ENCODE measurements around the gene ADARB1. TPM values are rescaled to one million over a fixed set of nuclear protein-coding genes. Genes with fewer than 3 reads are reported as not detected.

ADARB1 gene
- total and polyA plus RNA-seq, 2 donors (not counting 1 experiment from before 2014, with no cell fraction given) = 17.1 to 33.3 TPM

- TF ChIP-seq EZH2 (IDR thresholded peaks at IDR 0.05; ENCODE audit: borderline replicate concordance, insufficient read depth, low read depth, low read length, poor library complexity, severe bottlenecking) = no peak
- TF ChIP-seq, protein P1, sequence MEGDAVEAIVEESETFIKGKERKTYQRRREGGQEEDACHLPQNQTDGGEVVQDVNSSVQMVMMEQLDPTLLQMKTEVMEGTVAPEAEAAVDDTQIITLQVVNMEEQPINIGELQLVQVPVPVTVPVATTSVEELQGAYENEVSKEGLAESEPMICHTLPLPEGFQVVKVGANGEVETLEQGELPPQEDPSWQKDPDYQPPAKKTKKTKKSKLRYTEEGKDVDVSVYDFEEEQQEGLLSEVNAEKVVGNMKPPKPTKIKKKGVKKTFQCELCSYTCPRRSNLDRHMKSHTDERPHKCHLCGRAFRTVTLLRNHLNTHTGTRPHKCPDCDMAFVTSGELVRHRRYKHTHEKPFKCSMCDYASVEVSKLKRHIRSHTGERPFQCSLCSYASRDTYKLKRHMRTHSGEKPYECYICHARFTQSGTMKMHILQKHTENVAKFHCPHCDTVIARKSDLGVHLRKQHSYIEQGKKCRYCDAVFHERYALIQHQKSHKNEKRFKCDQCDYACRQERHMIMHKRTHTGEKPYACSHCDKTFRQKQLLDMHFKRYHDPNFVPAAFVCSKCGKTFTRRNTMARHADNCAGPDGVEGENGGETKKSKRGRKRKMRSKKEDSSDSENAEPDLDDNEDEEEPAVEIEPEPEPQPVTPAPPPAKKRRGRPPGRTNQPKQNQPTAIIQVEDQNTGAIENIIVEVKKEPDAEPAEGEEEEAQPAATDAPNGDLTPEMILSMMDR (IDR thresholded peaks at IDR 0.05) = no peak
- ChIA-PET POLR2A (no interaction called here), CTCF (no interaction called here)
- Histone ChIP-seq H3K27me3 (replicated peaks in 1 of 4; ENCODE audit: control extremely low read depth in 1 of 4, control insufficient read depth in 3 of 4, insufficient read depth in 4 of 4, low read length in 3 of 4) (no peaks in the 10 kb centered on the region), H3K36me3 (replicated peaks in 1 of 2; ENCODE audit: control extremely low read depth in 1 of 2, control insufficient read depth in 1 of 2, extremely low read depth in 1 of 2, insufficient read depth in 2 of 2, low read length in 1 of 2) (no peaks in the 10 kb centered on the region), H3K9ac (ENCODE audit: low read length) (no peak overlapping the region), H3K4me2 (replicated peaks; ENCODE audit: low read depth, low read length, poor library complexity, severe bottlenecking) (no peak overlapping the region), H3K4me1 (ENCODE audit: control insufficient read depth in 2 of 2, insufficient read depth in 2 of 2, low read length in 2 of 2) (peaks cover 24 to 26% of the 10 kb centered on the region in 2 donors), H4K20me1 (ENCODE audit: control insufficient read depth, insufficient read depth, low read length, poor library complexity, severe bottlenecking) (peaks cover 20% of the 10 kb centered on the region), H3K79me2 (ENCODE audit: control insufficient read depth, insufficient read depth, low read length) (peaks cover 23% of the 10 kb centered on the region), H3K9me3 (ENCODE audit: control extremely low read depth in 1 of 3, control insufficient read depth in 2 of 3, insufficient read depth in 1 of 3, low read length in 2 of 3) (no peaks in the 10 kb centered on the region), H2AFZ (ENCODE audit: insufficient read depth, low read depth, low read length, poor library complexity, severe bottlenecking) (no peak overlapping the region), H3K4me3 (ENCODE audit: control extremely low read depth in 1 of 5, extremely low read depth in 1 of 5, insufficient read depth in 1 of 5, low read depth in 2 of 5, low read length in 4 of 5) (no peak overlapping the region), H3K27ac (ENCODE audit: low read length in 2 of 2) (no peak overlapping the region)
- DNase-seq (no peak), ATAC-seq (ENCODE audit: low read depth) (no peak)
- intact Hi-C loops (cut with micrococcal nuclease) = loop anchor here (5.0 to 10.0 kb wide), 2 partner anchors 257 to 470 kb away; partner anchors contain the start of genes SLC19A1 and SUMO3
- 96% methylated on average over 26 of the region's 32 CpGs for WGBS (ENCODE audit: insufficient coverage)
- Mint-ChIP-seq H3K9me3 (ENCODE audit: insufficient read depth) (no peaks in the 10 kb centered on the region), H3K4me1 (peaks cover 20% of the 10 kb centered on the region), H3K4me3 (peak overlapping the region; percentile 59), H3K27me3 (no peaks in the 10 kb centered on the region), H3K27ac (no peak overlapping the region)
Measured at GRCh38 chr21:45071874-45072737, 2.3 kb upstream of the ADARB1 start.

DNA sequence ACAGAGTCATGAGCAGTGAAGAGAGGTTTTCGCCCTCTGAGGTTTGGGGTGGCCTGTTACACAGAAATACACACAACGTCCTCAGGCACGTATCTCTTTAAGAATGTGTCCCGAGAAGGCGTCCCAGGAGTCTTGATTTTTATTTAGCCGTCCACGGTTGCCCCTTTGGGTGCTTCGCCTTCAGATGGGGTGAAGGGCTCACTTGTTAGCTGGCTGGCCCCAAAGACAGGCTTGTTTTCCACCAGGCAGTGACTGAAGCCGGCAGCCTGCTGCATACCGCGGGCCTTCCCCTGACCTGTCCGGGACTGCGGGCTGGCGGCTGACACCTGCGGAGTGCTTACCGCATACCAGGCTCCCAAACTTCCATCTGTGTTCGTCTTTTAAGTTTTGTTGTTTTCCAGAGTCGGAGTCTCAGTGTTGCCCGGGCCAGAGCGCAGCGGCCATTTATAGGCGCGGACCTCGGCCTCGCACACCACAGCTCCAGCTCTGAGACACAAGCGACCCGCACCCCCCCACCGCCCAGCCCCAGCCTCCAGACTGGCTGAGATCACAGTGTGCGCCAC, 1.6 kb upstream of the ADARB1 start:
- CTCF ChIA-PET = no interaction called here
- Histone ChIP-seq H3K4me2 (replicated peaks; ENCODE audit: low read depth, low read length, poor library complexity, severe bottlenecking) (peak overlapping the region; percentile 77), H3K79me2 (ENCODE audit: control insufficient read depth, insufficient read depth, low read length) (peaks cover 31% of the 10 kb centered on the region), H3K9ac (ENCODE audit: low read length) (no peak overlapping the region), H3K9me3 (ENCODE audit: control extremely low read depth in 1 of 3, control insufficient read depth in 2 of 3, insufficient read depth in 1 of 3, low read length in 2 of 3) (no peaks in the 10 kb centered on the region), H3K4me3 (ENCODE audit: control extremely low read depth in 1 of 5, extremely low read depth in 1 of 5, insufficient read depth in 1 of 5, low read depth in 2 of 5, low read length in 4 of 5) (no peak overlapping the region), H3K27ac (ENCODE audit: low read length in 2 of 2) (no peak overlapping the region), H3K4me1 (ENCODE audit: control insufficient read depth in 2 of 2, insufficient read depth in 2 of 2, low read length in 2 of 2) (peaks cover 26 to 29% of the 10 kb centered on the region in 2 donors), H3K27me3 (replicated peaks in 1 of 4; ENCODE audit: control extremely low read depth in 1 of 4, control insufficient read depth in 3 of 4, insufficient read depth in 4 of 4, low read length in 3 of 4) (no peaks in the 10 kb centered on the region), H2AFZ (ENCODE audit: insufficient read depth, low read depth, low read length, poor library complexity, severe bottlenecking) (no peak overlapping the region), H4K20me1 (ENCODE audit: control insufficient read depth, insufficient read depth, low read length, poor library complexity, severe bottlenecking) (peaks cover 28% of the 10 kb centered on the region), H3K36me3 (replicated peaks in 1 of 2; ENCODE audit: control extremely low read depth in 1 of 2, control insufficient read depth in 1 of 2, extremely low read depth in 1 of 2, insufficient read depth in 2 of 2, low read length in 1 of 2) (no peaks in the 10 kb centered on the region)
- peak overlapping the region; percentile 32 for H3K27ac Mint-ChIP-seq
- 96% methylated on average over 29 of the region's 29 CpGs for WGBS (ENCODE audit: insufficient coverage)
- TF ChIP-seq, protein P1 (IDR thresholded peaks at IDR 0.05) = no peak
- no peak for TF ChIP-seq EZH2 (IDR thresholded peaks at IDR 0.05; ENCODE audit: borderline replicate concordance, insufficient read depth, low read depth, low read length, poor library complexity, severe bottlenecking)
- no peaks in the 10 kb centered on the region for H3K9me3 Mint-ChIP-seq (ENCODE audit: insufficient read depth)
- POLR2A ChIA-PET = no interaction called here
- H3K4me3 Mint-ChIP-seq = peak overlapping the region; percentile 59
- DNase-seq (no peak), ATAC-seq (ENCODE audit: low read depth) (no peak)
- intact Hi-C loops (cut with micrococcal nuclease) = loop anchor here (5.0 to 10.0 kb wide), 2 partner anchors 258 to 469 kb away; partner anchors contain the start of genes SLC19A1 and SUMO3
- peaks cover 24% of the 10 kb centered on the region for H3K4me1 Mint-ChIP-seq
- H3K27me3 Mint-ChIP-seq = no peaks in the 10 kb centered on the region

Measured in B cell (primary cell).